ENCODE data around the gene PF4V1. TPM values are rescaled to one million over a fixed set of nuclear protein-coding genes. Genes with fewer than 3 reads are reported as not detected.
A peak's percentile ranks its signal among the peaks of the same experiment; 100 is the strongest.

PF4V1 gene
- total and polyA plus RNA-seq, 9 of the 15 experiments (the other 6 are each of a cell fraction or from before 2014, with no cell fraction given), result not detected

GRCh38 chr4:73868206-73869129, 15.4 kb downstream of the PF4V1 start (continued):
- TF ChIP-seq PCBP2 (IDR thresholded peaks at IDR 0.05; ENCODE audit: low read depth, low read length, poor library complexity, severe bottlenecking), result no peak
- TF ChIP-seq CBX2 (IDR thresholded peaks at IDR 0.05; ENCODE audit: insufficient read depth, low read length, poor library complexity, severe bottlenecking), result no peak
- 0 out of 2 replicates have a peak, but pooled peaks have one; percentile 19 for TF ChIP-seq HDGF (IDR thresholded peaks at IDR 0.05)
- TF ChIP-seq ZBTB8A (IDR thresholded peaks at IDR 0.05; ENCODE audit: partially characterized antibody), result no peak
- TF ChIP-seq, protein P1, sequence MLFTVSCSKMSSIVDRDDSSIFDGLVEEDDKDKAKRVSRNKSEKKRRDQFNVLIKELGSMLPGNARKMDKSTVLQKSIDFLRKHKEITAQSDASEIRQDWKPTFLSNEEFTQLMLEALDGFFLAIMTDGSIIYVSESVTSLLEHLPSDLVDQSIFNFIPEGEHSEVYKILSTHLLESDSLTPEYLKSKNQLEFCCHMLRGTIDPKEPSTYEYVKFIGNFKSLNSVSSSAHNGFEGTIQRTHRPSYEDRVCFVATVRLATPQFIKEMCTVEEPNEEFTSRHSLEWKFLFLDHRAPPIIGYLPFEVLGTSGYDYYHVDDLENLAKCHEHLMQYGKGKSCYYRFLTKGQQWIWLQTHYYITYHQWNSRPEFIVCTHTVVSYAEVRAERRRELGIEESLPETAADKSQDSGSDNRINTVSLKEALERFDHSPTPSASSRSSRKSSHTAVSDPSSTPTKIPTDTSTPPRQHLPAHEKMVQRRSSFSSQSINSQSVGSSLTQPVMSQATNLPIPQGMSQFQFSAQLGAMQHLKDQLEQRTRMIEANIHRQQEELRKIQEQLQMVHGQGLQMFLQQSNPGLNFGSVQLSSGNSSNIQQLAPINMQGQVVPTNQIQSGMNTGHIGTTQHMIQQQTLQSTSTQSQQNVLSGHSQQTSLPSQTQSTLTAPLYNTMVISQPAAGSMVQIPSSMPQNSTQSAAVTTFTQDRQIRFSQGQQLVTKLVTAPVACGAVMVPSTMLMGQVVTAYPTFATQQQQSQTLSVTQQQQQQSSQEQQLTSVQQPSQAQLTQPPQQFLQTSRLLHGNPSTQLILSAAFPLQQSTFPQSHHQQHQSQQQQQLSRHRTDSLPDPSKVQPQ (CRISPR knock-in tag; IDR thresholded peaks at IDR 0.05; ENCODE audit: borderline replicate concordance), result no peak
- TF ChIP-seq CEBPG (CRISPR knock-in tag; IDR thresholded peaks at IDR 0.05), result no peak
- no peak for TF ChIP-seq CEBPG (tag; conservative IDR thresholded peaks at IDR 0.05 in 1 of 2, IDR thresholded peaks at IDR 0.05 in 1 of 2)
- peak; percentile 8 for TF ChIP-seq RBBP5 (IDR thresholded peaks at IDR 0.05; ENCODE audit: borderline replicate concordance, insufficient read depth, low read length, poor library complexity, severe bottlenecking)
- no peak for TF ChIP-seq SMAD1 (IDR thresholded peaks at IDR 0.05; ENCODE audit: low read depth, low read length, partially characterized antibody)
- no peak for TF ChIP-seq TAF9B (IDR thresholded peaks at IDR 0.05; ENCODE audit: partially characterized antibody)
- TF ChIP-seq TEAD4 (IDR thresholded peaks at IDR 0.05; ENCODE audit: low read length), result 0 out of 2 replicates have a peak, but pooled peaks have one; percentile 5
- no peak for TF ChIP-seq TEAD4 (CRISPR knock-in tag; IDR thresholded peaks at IDR 0.05; ENCODE audit: borderline replicate concordance)
- no peak for TF ChIP-seq GABPA (tag; conservative IDR thresholded peaks at IDR 0.05; ENCODE audit: low read depth)
- TF ChIP-seq SMARCA5 (IDR thresholded peaks at IDR 0.05), result no peak
- no peak for TF ChIP-seq ZNF445 (CRISPR knock-in tag; IDR thresholded peaks at IDR 0.05; ENCODE audit: low read depth)
- TF ChIP-seq ZNF717 (CRISPR knock-in tag; IDR thresholded peaks at IDR 0.05), result no peak
- no peak for TF ChIP-seq FOSL1 (tag; conservative IDR thresholded peaks at IDR 0.05)
- TF ChIP-seq NR4A1 (CRISPR knock-in tag; IDR thresholded peaks at IDR 0.05), result no peak
- no peak for TF ChIP-seq NR4A1 (tag; IDR thresholded peaks at IDR 0.05)
- TF ChIP-seq BCLAF1 (IDR thresholded peaks at IDR 0.05; ENCODE audit: borderline replicate concordance in 1 of 2, control insufficient read depth in 1 of 2, low read depth in 2 of 2, low read length in 1 of 2), result no peak
